Left renal cortex interstitium (tissue), 4 donors: ENCODE measurements around the gene KRT72. TPM values are rescaled to one million over a fixed set of nuclear protein-coding genes. Genes with fewer than 3 reads are reported as not detected.

Experiments
- DNase-seq, 4 donors: peaks; one replicate each; pipeline ENCODE4 v3.0.0-alpha.2; 2013; ENCODE audit warnings: low read depth in 4 of 4, low spot score in 2 of 4, missing footprints in 1 of 4
- polyA plus RNA-seq, 4 donors: library from polyadenylated mRNA; unstranded; fragments of 120-200 nt; gene quantifications; one replicate each; pipeline ENCODE4 v1.2.1, GENCODE V29; 2013; ENCODE audit not compliant: insufficient read length in 4 of 4

The KRT72 gene
- polyA plus RNA-seq, 4 donors = 0.08 to 0.17 TPM; not detected in 2

DNA sequence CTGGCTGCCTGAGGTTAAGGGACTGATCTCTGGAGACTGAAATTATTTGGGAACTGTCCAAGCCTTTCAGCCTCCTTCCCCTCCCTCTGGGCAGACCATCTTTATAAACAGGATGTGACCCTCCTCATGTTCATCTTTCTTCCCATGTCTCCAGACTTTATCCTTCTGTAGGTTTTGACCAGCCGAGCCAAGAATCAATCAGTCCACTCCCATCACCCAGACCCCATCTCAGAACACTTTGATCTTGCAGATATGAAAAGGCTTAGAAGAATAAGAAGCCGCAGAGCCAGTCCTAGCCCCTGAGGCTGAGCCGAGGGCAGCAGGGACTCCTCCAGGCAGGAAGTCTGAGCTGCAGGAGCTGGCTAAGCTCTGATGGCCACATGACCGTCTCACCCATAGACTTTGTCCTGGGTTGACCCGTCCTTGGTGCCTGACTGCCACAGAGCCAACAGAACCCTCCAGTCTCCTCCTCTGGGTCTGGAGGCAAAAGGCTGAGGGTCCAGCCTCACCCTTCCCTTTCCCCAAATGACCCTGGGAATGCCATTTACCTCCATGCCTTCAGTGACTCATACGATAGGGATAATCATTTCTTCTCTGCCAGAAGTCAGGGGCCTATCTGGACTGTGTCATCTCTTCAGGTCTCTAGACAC is 49.9 kb downstream of the KRT72 start:
- DNase-seq = no peak

DNA sequence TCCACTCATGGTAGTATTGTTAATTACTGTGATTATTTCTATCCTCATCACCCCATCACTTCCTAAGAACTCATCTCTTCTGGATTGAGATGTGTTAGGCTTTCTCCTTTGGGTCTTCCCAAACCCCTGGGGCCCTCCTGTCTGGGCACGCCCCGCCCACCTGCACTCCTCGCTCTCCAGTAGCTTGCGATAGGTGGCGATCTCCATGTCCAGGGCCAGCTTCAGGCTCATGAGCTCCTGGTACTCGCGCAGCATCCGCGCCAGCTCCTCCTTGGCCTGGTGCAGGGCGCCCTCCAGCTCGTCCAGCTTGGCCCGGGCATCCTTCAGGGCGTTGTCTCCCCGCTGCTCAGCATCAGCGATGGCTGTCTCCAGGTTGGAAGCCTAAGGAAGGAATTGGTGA is 55.1 kb downstream of the KRT72 start:
- DNase-seq = no peak

DNA sequence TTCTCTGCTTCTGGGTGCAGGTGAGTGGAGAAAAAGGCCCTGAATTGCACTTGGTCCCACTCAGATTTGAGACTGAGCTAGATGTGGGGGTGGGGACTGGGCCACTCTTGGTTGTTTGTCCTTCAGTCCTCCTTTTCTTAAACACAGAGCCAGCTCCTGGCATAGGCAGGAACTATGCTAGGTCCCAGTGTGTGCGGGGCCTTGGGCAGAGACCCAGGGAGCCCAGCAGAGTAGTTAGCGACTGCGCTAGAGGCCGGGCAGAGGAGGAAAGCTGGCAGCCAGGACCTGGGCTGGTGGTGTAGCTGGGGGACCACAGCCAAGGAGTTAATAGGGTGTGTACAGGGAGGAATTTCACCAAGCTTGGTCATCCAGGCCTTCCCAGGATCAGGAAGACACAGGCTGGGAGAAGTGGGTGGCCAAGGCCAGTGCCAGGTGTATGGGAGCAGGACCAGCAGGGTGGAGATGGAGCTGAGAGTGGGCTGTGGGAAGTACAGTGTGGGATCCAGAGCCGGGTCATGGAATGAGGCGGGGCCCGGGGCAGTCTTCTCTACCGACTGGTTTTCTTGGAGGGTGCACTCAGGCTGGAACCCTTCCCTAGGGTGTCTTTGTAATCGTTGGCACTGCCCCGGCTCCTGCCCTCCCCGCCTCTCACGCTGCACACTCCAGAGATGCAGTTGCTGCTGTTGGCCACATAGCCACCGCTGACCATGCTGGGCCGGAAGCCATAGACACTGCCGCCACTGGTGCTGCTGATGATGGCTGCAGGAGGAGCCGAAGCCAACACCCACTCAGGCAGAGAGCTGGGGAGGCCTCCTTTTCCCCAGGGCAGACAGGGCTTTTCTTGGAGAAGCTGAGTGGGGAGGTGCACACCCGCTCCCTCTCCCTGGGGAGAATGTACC is 57.0 kb downstream of the KRT72 start:
- no peak for DNase-seq

GRCh38 chr12:52542785-52543318 is 58.4 kb downstream of the KRT72 start:
- no peak for DNase-seq

GRCh38 chr12:52542157-52542556 is 59.1 kb downstream of the KRT72 start:
- DNase-seq = no peak

- no peak for DNase-seq
Measured at GRCh38 chr12:52541709-52542108, 59.6 kb downstream of the KRT72 start.

DNA sequence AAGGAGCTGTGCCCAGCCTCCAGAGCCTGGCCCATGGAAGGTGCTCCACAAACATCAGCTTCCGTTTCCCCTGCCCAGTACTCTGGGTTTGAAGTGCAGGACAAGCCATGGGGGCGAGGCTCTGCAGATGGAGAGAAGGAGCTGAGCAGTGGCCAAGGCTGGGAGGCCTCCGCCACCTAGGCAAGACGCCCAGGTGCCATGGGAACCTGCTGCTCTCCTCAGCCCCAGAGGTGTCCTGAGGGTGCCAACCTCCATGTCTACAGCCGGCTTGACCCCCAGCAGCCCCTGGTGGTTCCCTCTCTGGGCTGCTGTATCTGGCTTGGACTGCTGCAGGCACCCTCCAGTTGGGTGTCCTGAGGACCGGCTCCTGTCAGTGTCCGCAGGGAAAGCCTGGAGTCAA is 60.7 kb downstream of the KRT72 start:
- DNase-seq = no peak

DNA sequence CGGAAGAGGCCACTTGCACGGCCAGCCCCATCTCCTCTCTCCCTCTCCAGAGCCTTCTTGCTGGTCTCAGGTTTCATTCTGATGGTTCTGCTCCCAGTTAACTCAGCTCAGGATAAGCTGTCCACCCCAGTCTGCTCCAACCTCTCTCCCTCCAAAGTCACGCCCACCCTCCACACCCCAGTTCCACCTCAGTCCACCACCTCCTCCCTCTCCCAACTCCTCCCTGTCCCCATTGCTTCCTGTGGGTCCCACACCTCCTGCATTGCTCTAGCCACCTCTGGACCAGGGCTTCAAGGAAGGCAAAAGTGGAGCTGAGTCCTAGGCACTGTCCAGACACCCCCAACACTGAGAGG is 61.5 kb downstream of the KRT72 start:
- no peak for DNase-seq

DNA sequence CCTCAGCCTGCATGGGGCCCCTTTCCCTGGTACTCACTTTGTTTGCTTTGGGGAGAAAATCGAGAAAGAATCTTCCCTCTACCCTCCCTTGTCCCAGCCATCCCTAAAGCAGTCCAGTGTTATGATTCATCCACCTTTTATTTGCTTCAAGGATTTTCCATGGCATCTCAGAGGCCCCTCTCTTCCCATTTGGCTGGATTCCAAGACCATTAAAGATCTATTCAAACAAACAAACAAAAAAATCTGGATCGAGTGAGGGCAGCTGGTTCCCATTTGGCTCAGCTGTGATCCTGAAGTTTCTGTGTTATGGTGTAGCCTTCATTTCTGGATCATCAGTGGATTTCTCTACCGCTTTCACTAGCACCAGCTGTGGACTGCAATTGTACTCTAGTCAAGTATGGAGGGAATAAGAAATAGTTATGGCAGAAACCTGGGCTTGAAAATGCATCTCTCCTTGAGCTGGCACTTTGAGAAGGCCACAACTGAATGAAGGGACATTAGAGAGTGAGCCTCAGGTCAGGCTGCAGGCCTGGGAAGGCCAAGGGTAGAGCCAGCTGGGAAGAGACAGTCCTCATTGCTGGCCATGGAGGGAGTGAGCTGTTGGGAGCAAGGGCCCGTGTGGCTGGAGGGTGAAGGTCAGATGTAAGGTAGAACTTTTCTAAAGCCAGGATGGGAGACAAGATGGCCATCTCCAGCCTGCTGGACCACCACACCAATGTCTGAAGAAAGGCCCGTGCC is 62.0 kb downstream of the KRT72 start:
- DNase-seq = peak in 1 of 4 donors; percentile 16

DNA sequence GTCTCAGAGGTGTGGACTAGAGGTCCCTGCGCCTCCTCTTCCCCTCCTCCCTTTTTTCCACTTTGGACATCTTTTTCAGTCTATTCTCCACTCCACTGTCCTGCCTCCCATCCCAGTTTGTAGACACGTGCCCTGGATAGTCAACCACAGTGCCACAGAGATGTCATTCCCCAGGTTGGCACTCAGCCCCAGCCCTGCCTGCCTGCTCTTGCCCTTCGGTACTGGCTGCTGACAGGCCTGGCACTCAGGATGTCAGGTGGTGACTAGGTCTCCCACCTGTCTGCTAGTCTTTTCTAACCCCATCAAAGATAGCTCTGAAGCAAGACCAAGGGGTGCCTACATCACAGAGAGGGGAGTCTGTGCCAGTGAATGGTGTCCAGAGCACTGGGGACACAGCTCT is 64.2 kb downstream of the KRT72 start:
- no peak for DNase-seq

Other genes starting within 250 kb of the KRT72 start
- gene KRT85, start 234.0 kb downstream of the KRT72 start, polyA plus RNA-seq = not detected
- gene KRT84, start 215.8 kb downstream of the KRT72 start, polyA plus RNA-seq = not detected
- not detected for gene KRT82, start 195.1 kb downstream of the KRT72 start, polyA plus RNA-seq
- not detected for gene KRT75, start 167.1 kb downstream of the KRT72 start, polyA plus RNA-seq
- not detected for gene KRT6B, start 149.3 kb downstream of the KRT72 start, polyA plus RNA-seq
- not detected for gene KRT6C, start 127.7 kb downstream of the KRT72 start, polyA plus RNA-seq
- not detected for gene KRT6A, start 108.2 kb downstream of the KRT72 start, polyA plus RNA-seq
- gene KRT5, start 81.1 kb downstream of the KRT72 start, polyA plus RNA-seq = 1 to 10 TPM in 1 of 4 donors, under 1 TPM in 2, not detected in 1; 0.08 to 1.0 (median 0.16) TPM
- not detected for gene KRT71, start 48.3 kb downstream of the KRT72 start, polyA plus RNA-seq
- gene KRT74, start 27.6 kb downstream of the KRT72 start, polyA plus RNA-seq = not detected
- under 1 TPM in 1 of 4 donors, not detected in 3; 0.06 TPM for gene KRT73, start 17.1 kb upstream of the KRT72 start, polyA plus RNA-seq
- gene KRT2, start 50.7 kb upstream of the KRT72 start, polyA plus RNA-seq = not detected
- gene KRT1, start 78.9 kb upstream of the KRT72 start, polyA plus RNA-seq = under 1 TPM; 0.21 to 0.32 (median 0.28) TPM
- gene KRT77, start 102.1 kb upstream of the KRT72 start, polyA plus RNA-seq = not detected
- gene KRT76, start 175.9 kb upstream of the KRT72 start, polyA plus RNA-seq = not detected
- gene KRT3, start 194.7 kb upstream of the KRT72 start, polyA plus RNA-seq = not detected
- gene KRT4, start 212.7 kb upstream of the KRT72 start, polyA plus RNA-seq = under 1 TPM; 0.48 to 0.76 (median 0.61) TPM
- not detected for gene KRT79, start 232.8 kb upstream of the KRT72 start, polyA plus RNA-seq
- gene KRT78, start 247.5 kb upstream of the KRT72 start, polyA plus RNA-seq = not detected